Measurements from ENCODE around the gene ROR2.

Gene ROR2

DNA sequence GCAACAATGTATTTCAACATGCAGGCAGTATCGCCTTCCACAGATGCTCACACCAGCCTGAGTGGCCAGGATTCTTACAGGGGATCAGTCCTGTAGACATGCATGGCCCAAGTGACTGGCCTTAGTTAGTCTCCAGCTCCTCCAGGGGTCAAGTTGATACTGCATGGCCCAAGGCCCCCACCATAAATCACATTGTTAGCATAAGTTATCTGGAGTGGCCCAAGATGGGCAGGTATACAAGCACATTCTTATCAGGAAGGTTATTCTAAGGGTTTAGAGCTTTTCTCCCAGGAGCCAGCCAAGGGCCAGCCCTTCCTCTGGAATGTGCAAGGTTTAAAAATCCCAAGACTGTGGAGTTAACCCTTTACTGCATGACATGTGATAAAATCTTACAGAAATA, 295.5 kb downstream of the ROR2 start:
- no peak overlapping the region for H3K27ac ChIP-seq (ENCODE audit: low read depth, low read length)
- no peak overlapping the region for H3K18ac ChIP-seq (ENCODE audit: low read length)
- H2AK5ac ChIP-seq (ENCODE audit: low read length): no peak overlapping the region
- H3K56ac ChIP-seq (ENCODE audit: low read length): no peak overlapping the region
- no peaks in the 10 kb centered on the region for H3K79me2 ChIP-seq (ENCODE audit: control insufficient read depth, insufficient read depth, low read length)
- H3K9ac ChIP-seq (ENCODE audit: low read length): no peak overlapping the region
- no peak overlapping the region for H3K4me3 ChIP-seq (ENCODE audit: low read length)
- no peak overlapping the region for H3K4ac ChIP-seq (ENCODE audit: low read depth, low read length)
- H3K36me3 ChIP-seq (ENCODE audit: control insufficient read depth, insufficient read depth, low read length): no peaks in the 10 kb centered on the region
- no peak overlapping the region for H2BK5ac ChIP-seq (ENCODE audit: low read length)
- no peaks in the 10 kb centered on the region for H3K27me3 ChIP-seq (ENCODE audit: insufficient read depth, low read length, poor library complexity)
- no peak overlapping the region for H3K4me2 ChIP-seq (ENCODE audit: low read length)
- H3K4me1 ChIP-seq (ENCODE audit: control insufficient read depth, low read depth, low read length): no peaks in the 10 kb centered on the region
- no CpG with 5 or more reads among the region's 1 CpG for WGBS (ENCODE audit: extremely low coverage, insufficient coverage, low lambda C conversion rate)
- peak; percentile 52 for DNase-seq
- H2BK15ac ChIP-seq (replicated peaks; ENCODE audit: low read depth): no peak overlapping the region
- no peak overlapping the region for H3K23ac ChIP-seq (ENCODE audit: low read length)
- no peak overlapping the region for H4K8ac ChIP-seq (ENCODE audit: low read depth, low read length)
- no peaks in the 10 kb centered on the region for H3K79me1 ChIP-seq (ENCODE audit: low read length)
- H4K5ac ChIP-seq (ENCODE audit: low read length): no peak overlapping the region
- no peak overlapping the region for H2BK120ac ChIP-seq (ENCODE audit: low read depth, low read length)

DNA sequence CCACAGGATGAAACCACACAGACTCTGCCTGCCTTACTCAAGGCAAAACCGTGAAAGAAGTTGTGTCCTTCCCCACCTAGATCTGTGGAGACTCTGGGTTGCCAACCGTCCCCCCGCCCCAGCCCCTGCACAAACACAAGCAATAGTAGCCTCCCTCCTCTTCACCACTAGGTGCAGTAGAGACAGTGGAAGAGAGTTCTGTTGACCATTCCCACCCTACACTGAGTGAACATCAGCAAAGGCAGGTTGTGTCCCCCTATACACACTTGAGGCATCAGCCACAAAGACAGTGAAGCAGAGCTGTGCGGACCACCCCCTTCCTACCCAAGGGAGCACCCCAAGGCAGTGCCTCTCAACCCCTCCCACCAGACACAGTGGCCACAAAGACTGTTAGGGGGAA, 302.7 kb downstream of the ROR2 start:
- Histone ChIP-seq H3K18ac (ENCODE audit: low read length) (no peak overlapping the region), H3K4me3 (ENCODE audit: low read length) (no peak overlapping the region), H3K27ac (ENCODE audit: low read depth, low read length) (no peak overlapping the region), H3K4me1 (ENCODE audit: control insufficient read depth, low read depth, low read length) (no peaks in the 10 kb centered on the region), H3K56ac (ENCODE audit: low read length) (no peak overlapping the region), H2BK15ac (replicated peaks; ENCODE audit: low read depth) (no peak overlapping the region), H4K5ac (ENCODE audit: low read length) (no peak overlapping the region), H4K8ac (ENCODE audit: low read depth, low read length) (no peak overlapping the region), H3K23ac (ENCODE audit: low read length) (no peak overlapping the region), H3K4me2 (ENCODE audit: low read length) (no peak overlapping the region), H3K79me1 (ENCODE audit: low read length) (no peaks in the 10 kb centered on the region), H2BK5ac (ENCODE audit: low read length) (no peak overlapping the region), H3K9ac (ENCODE audit: low read length) (no peak overlapping the region), H3K36me3 (ENCODE audit: control insufficient read depth, insufficient read depth, low read length) (no peaks in the 10 kb centered on the region), H2AK5ac (ENCODE audit: low read length) (no peak overlapping the region), H3K4ac (ENCODE audit: low read depth, low read length) (no peak overlapping the region), H3K79me2 (ENCODE audit: control insufficient read depth, insufficient read depth, low read length) (no peaks in the 10 kb centered on the region), H2BK120ac (ENCODE audit: low read depth, low read length) (no peak overlapping the region), H3K27me3 (ENCODE audit: insufficient read depth, low read length, poor library complexity) (no peaks in the 10 kb centered on the region)
- peak; percentile 17 for DNase-seq
- WGBS (ENCODE audit: extremely low coverage, insufficient coverage, low lambda C conversion rate): no CpG with 5 or more reads among the region's 4 CpGs

DNA sequence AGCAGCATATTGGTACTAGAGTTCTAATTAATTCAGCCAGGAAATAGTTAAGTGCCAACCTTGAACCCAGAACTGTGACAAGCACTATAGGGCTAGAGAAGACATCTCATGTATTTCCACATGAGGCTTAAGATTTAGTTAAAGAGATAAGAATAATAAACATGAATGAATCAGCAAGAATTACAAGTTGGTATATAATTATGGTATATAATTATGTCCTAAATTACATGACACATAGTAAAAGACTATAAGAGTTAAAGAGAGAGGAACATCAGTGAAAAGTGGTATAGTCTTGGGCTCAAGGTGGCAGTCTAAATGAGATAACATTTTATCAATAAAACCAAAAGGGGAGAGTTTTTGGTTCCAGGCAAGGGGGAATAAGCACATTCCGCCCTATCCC, 303.3 kb downstream of the ROR2 start:
- H3K4ac ChIP-seq (ENCODE audit: low read depth, low read length): no peak overlapping the region
- H3K4me1 ChIP-seq (ENCODE audit: control insufficient read depth, low read depth, low read length): no peaks in the 10 kb centered on the region
- no peak overlapping the region for H3K18ac ChIP-seq (ENCODE audit: low read length)
- H2BK120ac ChIP-seq (ENCODE audit: low read depth, low read length): no peak overlapping the region
- no CpG with 5 or more reads among the region's 1 CpG for WGBS (ENCODE audit: extremely low coverage, insufficient coverage, low lambda C conversion rate)
- no peaks in the 10 kb centered on the region for H3K36me3 ChIP-seq (ENCODE audit: control insufficient read depth, insufficient read depth, low read length)
- no peak overlapping the region for H2AK5ac ChIP-seq (ENCODE audit: low read length)
- H3K23ac ChIP-seq (ENCODE audit: low read length): no peak overlapping the region
- no peak overlapping the region for H3K27ac ChIP-seq (ENCODE audit: low read depth, low read length)
- no peak overlapping the region for H2BK15ac ChIP-seq (replicated peaks; ENCODE audit: low read depth)
- H3K4me2 ChIP-seq (ENCODE audit: low read length): no peak overlapping the region
- H3K79me1 ChIP-seq (ENCODE audit: low read length): no peaks in the 10 kb centered on the region
- no peak overlapping the region for H2BK5ac ChIP-seq (ENCODE audit: low read length)
- H3K4me3 ChIP-seq (ENCODE audit: low read length): no peak overlapping the region
- H3K79me2 ChIP-seq (ENCODE audit: control insufficient read depth, insufficient read depth, low read length): no peaks in the 10 kb centered on the region
- H4K8ac ChIP-seq (ENCODE audit: low read depth, low read length): no peak overlapping the region
- H3K9ac ChIP-seq (ENCODE audit: low read length): no peak overlapping the region
- DNase-seq: no peak
- no peak overlapping the region for H3K56ac ChIP-seq (ENCODE audit: low read length)
- H4K5ac ChIP-seq (ENCODE audit: low read length): no peak overlapping the region
- no peaks in the 10 kb centered on the region for H3K27me3 ChIP-seq (ENCODE audit: insufficient read depth, low read length, poor library complexity)

DNA sequence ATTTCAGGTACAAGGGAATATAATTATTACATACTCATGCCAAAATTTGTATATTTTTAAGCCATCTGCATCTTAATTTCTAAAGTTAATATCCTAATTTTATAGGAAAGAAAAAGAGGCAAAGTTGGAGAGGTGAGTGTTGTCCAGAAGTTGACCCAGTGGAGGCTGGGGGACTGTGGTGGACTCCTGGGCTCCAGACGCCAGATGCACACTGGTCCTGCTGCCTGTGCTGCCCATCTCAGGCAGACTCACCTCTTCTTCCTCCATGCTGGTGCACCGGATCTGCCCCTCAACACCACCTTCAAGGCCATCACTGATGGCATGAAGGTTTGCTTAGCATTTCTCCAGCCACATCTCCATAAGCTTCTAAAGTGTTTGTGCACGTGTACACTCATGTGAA, 305.6 kb downstream of the ROR2 start:
- Histone ChIP-seq H3K18ac (ENCODE audit: low read length) (no peak overlapping the region), H2BK120ac (ENCODE audit: low read depth, low read length) (no peak overlapping the region), H2BK5ac (ENCODE audit: low read length) (no peak overlapping the region), H3K23ac (ENCODE audit: low read length) (no peak overlapping the region), H3K79me1 (ENCODE audit: low read length) (no peaks in the 10 kb centered on the region), H3K79me2 (ENCODE audit: control insufficient read depth, insufficient read depth, low read length) (no peaks in the 10 kb centered on the region), H3K56ac (ENCODE audit: low read length) (no peak overlapping the region), H3K36me3 (ENCODE audit: control insufficient read depth, insufficient read depth, low read length) (no peaks in the 10 kb centered on the region), H3K4me1 (ENCODE audit: control insufficient read depth, low read depth, low read length) (no peaks in the 10 kb centered on the region), H3K9ac (ENCODE audit: low read length) (no peak overlapping the region), H4K5ac (ENCODE audit: low read length) (no peak overlapping the region), H3K4me3 (ENCODE audit: low read length) (no peak overlapping the region), H2AK5ac (ENCODE audit: low read length) (no peak overlapping the region), H3K4ac (ENCODE audit: low read depth, low read length) (no peak overlapping the region), H2BK15ac (replicated peaks; ENCODE audit: low read depth) (no peak overlapping the region), H3K27me3 (ENCODE audit: insufficient read depth, low read length, poor library complexity) (no peaks in the 10 kb centered on the region), H3K4me2 (ENCODE audit: low read length) (no peak overlapping the region), H4K8ac (ENCODE audit: low read depth, low read length) (no peak overlapping the region), H3K27ac (ENCODE audit: low read depth, low read length) (no peak overlapping the region)
- no CpG with 5 or more reads among the region's 3 CpGs for WGBS (ENCODE audit: extremely low coverage, insufficient coverage, low lambda C conversion rate)
- no peak for DNase-seq

DNA sequence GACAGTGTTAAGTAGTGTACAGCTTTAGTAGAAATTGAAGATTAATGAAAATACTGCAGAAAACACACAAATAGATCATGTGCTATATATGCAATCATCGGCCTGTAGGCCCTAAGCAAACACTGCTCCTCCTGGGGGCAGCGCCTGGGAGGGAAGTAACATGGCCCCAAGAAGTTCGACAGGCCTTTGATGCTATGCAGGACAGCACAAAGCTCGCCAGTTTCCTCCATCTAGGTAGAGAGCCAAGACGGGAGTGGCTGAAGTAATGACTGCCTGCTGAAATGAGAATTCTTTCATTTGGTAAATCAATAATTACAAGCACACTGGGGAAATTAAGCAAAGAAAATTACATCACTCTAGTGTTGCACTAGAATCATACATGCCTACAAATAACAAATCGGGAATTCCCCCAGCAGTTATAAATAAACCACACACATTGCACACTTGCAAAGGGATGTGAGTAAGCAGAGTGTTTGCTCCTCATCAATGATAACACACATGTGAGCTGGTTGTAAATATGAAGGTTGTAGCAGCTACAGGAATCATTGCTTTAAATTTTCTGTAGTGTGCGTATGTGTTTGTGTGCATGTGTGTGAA, 306.4 kb downstream of the ROR2 start:
- Histone ChIP-seq H2BK15ac (replicated peaks; ENCODE audit: low read depth) (no peak overlapping the region), H2BK120ac (ENCODE audit: low read depth, low read length) (no peak overlapping the region), H3K4me3 (ENCODE audit: low read length) (no peak overlapping the region), H3K27ac (ENCODE audit: low read depth, low read length) (no peak overlapping the region), H4K5ac (ENCODE audit: low read length) (no peak overlapping the region), H3K9ac (ENCODE audit: low read length) (no peak overlapping the region), H3K36me3 (ENCODE audit: control insufficient read depth, insufficient read depth, low read length) (no peaks in the 10 kb centered on the region), H3K18ac (ENCODE audit: low read length) (no peak overlapping the region), H3K27me3 (ENCODE audit: insufficient read depth, low read length, poor library complexity) (no peaks in the 10 kb centered on the region), H3K4me1 (ENCODE audit: control insufficient read depth, low read depth, low read length) (no peaks in the 10 kb centered on the region), H2AK5ac (ENCODE audit: low read length) (no peak overlapping the region), H3K79me1 (ENCODE audit: low read length) (no peaks in the 10 kb centered on the region), H3K56ac (ENCODE audit: low read length) (no peak overlapping the region), H3K4ac (ENCODE audit: low read depth, low read length) (no peak overlapping the region), H2BK5ac (ENCODE audit: low read length) (no peak overlapping the region), H3K23ac (ENCODE audit: low read length) (no peak overlapping the region), H4K8ac (ENCODE audit: low read depth, low read length) (no peak overlapping the region), H3K4me2 (ENCODE audit: low read length) (no peak overlapping the region), H3K79me2 (ENCODE audit: control insufficient read depth, insufficient read depth, low read length) (no peaks in the 10 kb centered on the region)
- whole genome bisulfite sequencing (ENCODE audit: extremely low coverage, insufficient coverage, low lambda C conversion rate): no CpG with 5 or more reads among the region's 7 CpGs
- DNase-seq: no peak

DNA sequence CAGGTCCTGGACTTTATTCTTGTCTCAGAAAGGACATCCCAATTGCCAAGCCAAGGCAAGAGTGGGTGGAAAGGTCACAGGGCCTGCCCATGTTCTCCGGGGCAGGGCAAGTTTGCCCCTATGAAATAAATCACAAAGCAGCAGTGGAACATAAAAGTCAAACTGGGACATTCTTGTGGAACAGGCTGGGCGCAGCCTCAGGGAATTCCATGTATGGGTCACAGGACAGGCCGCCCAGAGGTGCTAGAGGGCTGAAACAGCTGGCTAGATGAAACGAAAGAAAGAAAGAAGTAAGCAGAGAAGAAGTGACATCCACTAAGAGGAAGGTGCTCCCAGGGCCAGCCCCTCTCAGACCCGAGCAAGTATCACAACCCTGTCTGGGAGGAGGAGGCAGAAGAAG, 307.3 kb downstream of the ROR2 start:
- no peak overlapping the region for H4K5ac ChIP-seq (ENCODE audit: low read length)
- H3K23ac ChIP-seq (ENCODE audit: low read length): no peak overlapping the region
- no peak overlapping the region for H3K4ac ChIP-seq (ENCODE audit: low read depth, low read length)
- H2BK15ac ChIP-seq (replicated peaks; ENCODE audit: low read depth): no peak overlapping the region
- no peak overlapping the region for H2BK120ac ChIP-seq (ENCODE audit: low read depth, low read length)
- H3K36me3 ChIP-seq (ENCODE audit: control insufficient read depth, insufficient read depth, low read length): no peaks in the 10 kb centered on the region
- no peak overlapping the region for H3K9ac ChIP-seq (ENCODE audit: low read length)
- no peak overlapping the region for H2AK5ac ChIP-seq (ENCODE audit: low read length)
- H3K4me3 ChIP-seq (ENCODE audit: low read length): no peak overlapping the region
- no peak overlapping the region for H3K4me2 ChIP-seq (ENCODE audit: low read length)
- DNase-seq: no peak
- H3K18ac ChIP-seq (ENCODE audit: low read length): no peak overlapping the region
- H4K8ac ChIP-seq (ENCODE audit: low read depth, low read length): no peak overlapping the region
- H3K79me1 ChIP-seq (ENCODE audit: low read length): no peaks in the 10 kb centered on the region
- no CpG with 5 or more reads among the region's 5 CpGs for WGBS (ENCODE audit: extremely low coverage, insufficient coverage, low lambda C conversion rate)
- no peaks in the 10 kb centered on the region for H3K27me3 ChIP-seq (ENCODE audit: insufficient read depth, low read length, poor library complexity)
- no peak overlapping the region for H2BK5ac ChIP-seq (ENCODE audit: low read length)
- H3K79me2 ChIP-seq (ENCODE audit: control insufficient read depth, insufficient read depth, low read length): no peaks in the 10 kb centered on the region
- H3K4me1 ChIP-seq (ENCODE audit: control insufficient read depth, low read depth, low read length): no peaks in the 10 kb centered on the region
- no peak overlapping the region for H3K27ac ChIP-seq (ENCODE audit: low read depth, low read length)
- no peak overlapping the region for H3K56ac ChIP-seq (ENCODE audit: low read length)

Measured in mesendoderm (in vitro differentiated cells).